Activated naive CD4-positive, alpha-beta T cell treated with anti-CD3 and anti-CD28 coated beads, Interleukin-2, amount 50 U/mL, for 16 hours (primary cell): Measurements from ENCODE around the gene LAD1.

Experiments
- DNase-seq: peaks from one replicate; pipeline ENCODE4 v3.0.0-alpha.2; 2020

Gene LAD1

GRCh38 chr1:201361652-201362504 lies 37.2 kb downstream of the LAD1 start:
- DNase-seq = no peak

DNA sequence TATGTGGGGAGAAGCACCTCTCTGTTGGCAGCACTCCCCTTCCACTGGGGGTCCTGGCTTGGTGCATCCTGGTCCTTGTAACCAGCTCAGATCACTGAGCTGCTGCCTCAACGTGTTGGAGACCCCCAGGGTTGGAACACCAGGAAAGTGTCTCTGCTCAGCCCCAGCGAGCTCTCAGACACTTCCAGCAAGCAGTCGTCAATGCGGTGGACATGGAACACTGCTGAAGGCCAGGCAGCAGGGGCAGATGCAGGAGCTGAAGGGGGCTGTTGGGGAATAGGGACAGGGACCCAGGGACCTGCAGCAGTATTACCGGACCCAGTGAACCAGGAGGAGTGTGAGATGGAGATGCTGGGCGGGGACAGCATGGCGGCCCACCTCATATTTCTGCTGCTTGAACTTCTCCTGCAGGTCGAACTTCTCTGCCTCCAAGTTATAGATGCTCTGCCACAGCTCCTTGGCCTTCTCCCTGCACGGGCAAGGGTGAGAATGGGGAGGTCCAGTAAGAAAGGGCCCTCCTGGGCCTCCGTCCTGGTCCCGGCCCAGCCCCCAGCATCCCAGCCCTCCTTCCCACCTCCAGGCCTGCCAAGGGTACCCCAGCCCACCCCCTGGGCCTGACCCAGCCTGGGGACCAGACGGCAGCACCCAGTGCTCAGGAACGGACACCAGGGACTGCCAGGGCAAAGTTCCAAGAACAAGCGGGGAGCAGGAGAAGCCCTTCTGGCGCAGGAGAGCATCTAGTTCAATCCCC lies 38.0 kb downstream of the LAD1 start:
- no peak for DNase-seq

- DNase-seq = no peak
Observed at GRCh38 chr1:201360486-201360885, 38.6 kb downstream of the LAD1 start.

GRCh38 chr1:201359873-201360210 lies 39.3 kb downstream of the LAD1 start:
- no peak for DNase-seq

- DNase-seq = no peak
Observed at GRCh38 chr1:201359031-201359872, 39.9 kb downstream of the LAD1 start.

- no peak for DNase-seq
Observed at GRCh38 chr1:201358596-201358995, 40.5 kb downstream of the LAD1 start.

DNA sequence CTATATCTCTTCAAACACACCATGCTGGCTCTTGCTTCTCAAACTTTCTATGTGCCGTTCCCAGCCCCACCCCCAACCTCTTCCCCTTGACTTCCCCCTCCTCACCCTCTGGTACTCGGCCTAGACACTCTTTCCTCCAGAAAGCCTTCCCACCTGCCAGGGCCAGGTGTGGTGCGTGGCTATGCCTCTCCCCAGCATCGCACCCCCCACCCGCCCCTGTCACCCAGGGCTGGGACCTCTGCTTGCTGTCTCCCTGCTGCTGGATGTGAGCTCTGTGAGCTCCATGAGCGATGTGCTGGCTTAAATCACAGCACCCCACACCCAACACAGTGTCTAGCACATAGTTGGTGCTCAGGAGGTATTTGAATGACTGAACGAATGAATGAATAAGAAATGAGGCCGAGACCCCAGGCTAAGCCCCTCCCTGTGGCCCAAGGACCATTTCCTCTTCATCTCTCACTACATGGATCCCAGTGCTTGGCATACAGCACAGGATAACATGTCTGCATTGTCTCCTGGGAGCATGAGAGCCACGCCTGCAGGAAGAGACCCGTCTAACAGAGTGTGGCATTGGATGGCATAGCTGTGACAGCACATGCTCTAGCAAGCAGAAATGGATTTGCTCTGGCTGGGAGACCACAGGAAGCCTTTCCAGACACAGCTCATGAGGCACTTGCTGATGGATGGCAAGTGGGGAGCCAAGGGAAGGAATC lies 41.3 kb downstream of the LAD1 start:
- no peak for DNase-seq

DNA sequence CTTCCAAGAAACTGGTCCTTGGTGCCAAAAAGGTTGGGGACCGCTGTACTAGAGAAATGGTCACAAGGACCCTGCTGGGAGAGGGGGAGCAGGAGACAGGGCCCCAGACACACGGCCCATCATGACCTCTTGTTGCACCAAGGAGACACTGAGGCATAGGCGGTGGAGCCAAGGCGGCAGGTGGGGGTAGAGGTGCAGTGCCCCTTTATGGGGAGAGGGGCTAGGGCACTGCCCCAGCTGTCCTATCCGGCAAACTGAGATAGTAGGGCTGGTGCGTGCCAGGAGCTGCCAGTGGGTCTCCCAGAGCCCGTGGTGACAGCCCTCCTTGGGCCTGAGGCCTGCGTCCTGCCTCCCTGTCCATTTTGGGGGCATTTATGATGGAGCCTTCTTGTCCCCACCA lies 41.9 kb downstream of the LAD1 start:
- no peak for DNase-seq

DNA sequence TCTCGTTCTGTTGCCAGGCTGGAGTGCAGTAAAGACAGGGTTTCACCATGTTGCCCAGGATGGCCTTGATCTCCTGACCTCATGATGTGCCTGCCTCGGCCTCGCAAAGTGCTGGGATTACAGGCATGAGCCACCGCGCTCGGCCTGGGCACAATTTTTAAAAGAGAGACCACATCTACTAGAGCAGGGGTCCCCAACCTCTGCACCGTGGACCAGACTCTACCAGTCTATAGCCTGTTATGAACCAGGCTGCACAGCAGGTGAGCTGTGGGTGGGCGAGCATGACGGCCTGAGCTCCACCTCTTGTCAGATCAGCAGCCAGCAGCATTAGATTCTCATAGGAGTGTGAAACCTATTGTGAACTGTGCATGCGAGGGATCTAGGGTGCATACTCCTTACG lies 42.4 kb downstream of the LAD1 start:
- DNase-seq = no peak

DNA sequence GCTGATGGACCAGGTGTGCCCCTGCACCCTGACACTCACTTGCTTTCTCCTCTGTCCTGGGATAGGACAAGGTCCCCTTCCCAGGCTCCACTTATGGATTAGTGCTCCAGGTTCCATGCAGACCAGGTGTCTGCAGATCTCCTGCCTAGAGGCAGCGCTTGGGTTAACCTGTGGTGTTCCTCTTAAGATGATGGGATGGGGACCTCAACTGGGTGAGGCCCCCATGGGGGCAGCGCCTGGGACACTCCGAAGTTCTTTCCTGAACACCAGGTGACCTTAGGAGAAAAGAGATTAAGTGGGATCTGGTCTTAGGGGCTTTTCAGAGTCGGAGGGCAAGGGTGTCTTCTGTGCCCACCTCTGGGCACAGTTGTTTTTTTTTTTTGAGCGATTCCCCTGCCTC lies 42.9 kb downstream of the LAD1 start:
- no peak for DNase-seq

GRCh38 chr1:201355471-201355870 lies 43.7 kb downstream of the LAD1 start:
- DNase-seq = no peak

GRCh38 chr1:201354901-201355295 lies 44.2 kb downstream of the LAD1 start:
- DNase-seq = no peak

GRCh38 chr1:201354151-201354900 lies 44.8 kb downstream of the LAD1 start:
- no peak for DNase-seq

DNA sequence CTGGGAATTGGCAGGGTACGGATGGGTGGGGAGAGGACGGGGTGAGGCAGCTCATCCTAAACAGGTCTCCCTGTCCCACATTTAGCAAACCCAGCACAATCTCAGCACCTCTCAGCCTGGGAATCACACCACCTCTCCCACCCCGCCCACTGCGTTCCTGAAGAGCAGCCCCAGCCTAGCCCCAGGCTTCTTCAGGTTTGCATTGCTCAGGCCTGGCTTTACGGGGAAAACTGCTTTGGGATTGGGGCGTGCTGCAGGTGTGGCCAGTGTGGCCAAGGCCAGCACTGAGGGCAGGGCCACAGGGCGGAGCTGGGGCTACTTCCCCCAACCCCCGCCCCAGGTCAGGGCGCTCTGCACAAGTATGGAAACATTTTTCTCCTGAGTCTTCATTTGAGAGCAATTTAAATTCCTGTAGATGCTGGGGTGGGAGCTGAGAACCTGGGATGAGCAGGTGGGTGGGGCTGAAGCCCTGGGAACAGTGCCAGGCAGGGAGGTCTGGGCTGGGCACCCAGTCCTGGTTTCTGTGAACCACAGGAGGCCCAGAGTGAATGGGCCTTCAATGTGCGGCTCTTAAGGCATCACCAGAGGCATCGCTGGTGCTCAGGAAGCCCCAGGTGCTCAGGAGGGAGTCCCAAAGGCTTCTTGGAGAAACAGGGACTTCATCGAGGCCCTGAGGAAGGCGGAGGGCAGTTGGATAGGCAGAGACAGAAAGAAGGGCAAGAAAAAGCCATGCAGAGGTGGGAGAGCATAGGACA lies 45.8 kb downstream of the LAD1 start:
- no peak for DNase-seq

- DNase-seq = no peak
Observed at GRCh38 chr1:201351617-201352016, 47.5 kb downstream of the LAD1 start.

- DNase-seq = no peak
Observed at GRCh38 chr1:201350884-201351283, 48.2 kb downstream of the LAD1 start.

DNA sequence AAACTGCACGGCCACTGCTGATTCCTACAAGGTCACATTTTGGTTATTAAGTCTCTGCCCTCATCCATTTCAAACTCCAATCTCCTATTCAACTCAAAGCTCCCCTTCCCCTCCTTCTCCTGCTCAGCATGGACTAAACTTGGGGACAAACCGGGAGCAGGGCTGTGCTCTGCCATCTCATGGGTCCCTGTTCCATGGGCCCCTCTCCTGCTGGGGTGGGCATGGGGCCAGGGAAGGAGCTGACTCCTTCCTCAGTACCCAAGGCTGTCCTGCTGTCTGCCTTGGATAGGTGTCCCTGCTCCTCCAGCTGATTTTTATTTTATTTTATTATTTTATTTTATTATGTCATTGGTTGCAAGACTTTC lies 48.8 kb downstream of the LAD1 start:
- no peak for DNase-seq

DNA sequence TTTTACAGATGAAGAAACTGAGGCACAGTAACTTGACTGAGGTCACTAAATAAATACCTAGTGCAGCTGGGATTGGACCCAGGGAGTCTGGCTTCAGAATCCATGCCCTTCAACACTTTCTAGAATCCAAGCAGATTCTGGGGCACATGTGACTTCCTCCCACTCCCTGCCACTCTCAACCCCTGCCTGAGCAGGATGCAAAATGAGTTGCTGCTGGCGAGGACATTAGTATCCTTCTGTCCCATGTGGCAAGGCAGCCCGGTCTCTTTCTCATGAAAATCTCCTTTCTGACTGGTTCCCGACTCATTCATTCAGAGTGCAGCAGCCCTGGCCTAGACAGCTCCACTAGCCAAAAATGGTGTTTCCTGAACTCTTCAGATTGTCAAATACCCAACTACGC lies 50.0 kb downstream of the LAD1 start:
- DNase-seq = no peak

DNA sequence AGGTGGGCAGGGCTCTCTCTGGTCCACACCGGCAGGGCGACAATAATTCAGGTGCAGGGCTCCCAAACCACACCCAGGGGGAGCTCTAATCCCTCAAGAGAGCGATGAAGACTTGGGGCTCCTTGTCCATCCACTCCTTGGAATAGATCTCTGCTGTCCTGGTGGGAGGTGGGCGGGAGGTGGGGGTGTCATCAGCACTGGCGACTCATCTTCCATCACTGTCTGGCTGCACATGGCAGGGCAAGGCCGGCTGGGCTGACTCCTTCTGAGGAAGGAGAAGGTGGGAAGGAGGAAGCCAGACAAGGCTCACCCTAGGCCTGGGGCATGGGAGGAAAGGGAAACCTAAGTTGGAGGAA lies 50.9 kb downstream of the LAD1 start:
- DNase-seq = no peak

GRCh38 chr1:201347498-201348210 lies 51.5 kb downstream of the LAD1 start:
- no peak for DNase-seq

- DNase-seq = no peak
Observed at GRCh38 chr1:201346987-201347386, 52.1 kb downstream of the LAD1 start.
